Middle frontal gyrus (tissue), 1 donor: Measurements from ENCODE around the gene DRD2.

ENCODE experiments used
- DNase-seq: peaks from one replicate; pipeline ENCODE4 v3.0.0-alpha.2; 2015; ENCODE audit warnings: low spot score; ENCODE audit errors: extremely low spot score

The DRD2 gene

GRCh38 chr11:113400631-113401230, 74.5 kb downstream of the DRD2 start:
- DNase-seq: no peak

DNA sequence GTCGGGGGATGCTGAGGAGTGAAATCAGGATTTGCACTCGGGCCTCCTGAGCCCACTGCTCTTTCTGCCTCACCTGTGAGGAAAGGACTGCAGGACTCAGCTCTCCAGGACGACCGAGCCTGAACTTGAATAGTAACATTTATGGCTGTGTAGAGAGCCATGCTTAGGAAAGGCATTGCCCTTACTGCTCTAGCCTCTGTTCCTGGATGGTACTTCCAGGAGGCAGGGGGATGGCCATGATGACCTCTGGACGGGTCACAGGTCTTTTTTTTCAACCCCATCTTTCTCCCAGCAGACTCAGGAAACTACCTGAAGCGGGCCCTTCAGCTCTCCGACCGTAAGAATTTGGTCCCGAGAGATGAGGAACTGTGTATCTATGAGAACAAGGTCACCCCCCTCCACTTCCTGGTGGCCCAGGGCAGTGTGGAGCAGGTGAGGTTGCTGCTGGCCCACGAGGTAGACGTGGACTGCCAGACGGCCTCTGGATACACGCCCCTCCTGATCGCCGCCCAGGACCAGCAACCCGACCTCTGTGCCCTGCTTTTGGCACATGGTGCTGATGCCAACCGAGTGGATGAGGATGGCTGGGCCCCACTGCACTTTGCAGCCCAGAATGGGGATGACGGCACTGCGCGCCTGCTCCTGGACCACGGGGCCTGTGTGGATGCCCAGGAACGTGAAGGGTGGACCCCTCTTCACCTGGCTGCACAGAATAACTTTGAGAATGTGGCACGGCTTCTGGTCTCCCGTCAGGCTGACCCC, 76.3 kb downstream of the DRD2 start:
- no peak for DNase-seq

DNA sequence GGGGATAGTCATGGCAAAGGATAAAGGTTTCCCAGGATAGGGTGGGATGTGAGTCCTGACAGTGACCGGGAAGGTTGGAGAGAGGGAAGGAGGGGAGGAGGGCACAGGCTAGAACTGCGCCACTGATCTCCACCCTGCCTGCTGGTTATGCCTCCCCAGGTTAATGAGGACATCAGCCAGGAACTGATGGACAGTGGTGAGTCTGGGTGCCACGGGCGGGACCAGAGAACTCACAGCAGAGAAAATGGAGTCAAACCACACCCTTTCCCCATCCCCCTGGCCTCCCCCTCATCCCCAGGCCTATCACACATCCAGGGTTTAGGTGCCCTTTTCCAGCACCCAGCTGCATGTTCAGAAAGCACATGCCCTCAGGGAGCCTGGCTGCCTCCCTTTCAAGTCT, 77.4 kb downstream of the DRD2 start:
- DNase-seq: no peak

DNA sequence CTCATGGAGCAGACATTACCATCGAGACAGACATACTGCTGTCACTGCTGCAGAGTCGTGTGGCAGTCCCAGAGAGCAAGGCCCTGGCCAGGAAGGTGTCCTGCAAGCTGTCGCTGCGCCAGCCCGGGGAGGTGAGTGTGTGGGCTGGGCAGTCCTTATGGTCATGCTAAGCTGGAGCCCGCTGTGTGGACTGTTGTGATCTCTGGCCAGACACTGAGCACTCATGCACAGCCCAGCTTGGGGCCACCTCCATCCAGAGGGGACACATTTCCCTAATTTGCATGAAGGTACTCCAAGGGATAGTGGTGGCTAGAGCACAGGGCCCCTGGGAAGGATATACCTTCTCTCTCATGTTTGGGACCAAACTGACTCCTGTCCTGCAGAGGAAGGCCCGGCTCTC, 78.0 kb downstream of the DRD2 start:
- no peak for DNase-seq

- DNase-seq: no peak
These were observed 78.5 kb downstream of the DRD2 start for GRCh38 chr11:113396690-113397089.

DNA sequence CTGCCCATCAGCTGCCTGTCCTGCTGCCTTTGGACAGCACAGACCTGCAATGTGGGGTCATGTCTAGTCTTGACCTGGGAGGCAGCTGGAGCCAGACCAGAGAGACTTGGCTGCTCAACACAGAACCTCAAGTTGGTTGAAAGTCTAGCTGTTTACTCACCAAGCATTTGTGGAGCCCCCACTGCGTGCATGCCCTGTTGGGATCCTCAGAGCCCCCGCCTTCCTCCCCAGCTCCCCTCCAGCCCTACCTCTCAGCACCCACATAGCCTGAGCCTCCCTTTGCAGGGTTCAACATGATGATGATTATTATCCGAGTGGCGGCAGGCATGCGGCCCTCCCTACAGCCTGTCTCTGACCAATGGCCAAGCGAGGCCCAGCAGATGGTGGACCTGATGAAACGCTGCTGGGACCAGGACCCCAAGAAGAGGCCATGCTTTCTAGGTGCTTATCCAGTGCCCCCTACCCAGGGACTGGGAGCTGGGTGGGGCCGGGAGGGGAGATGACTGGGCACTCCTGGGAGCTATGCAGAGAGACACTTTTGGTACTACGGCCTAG, 79.3 kb downstream of the DRD2 start:
- no peak for DNase-seq

DNA sequence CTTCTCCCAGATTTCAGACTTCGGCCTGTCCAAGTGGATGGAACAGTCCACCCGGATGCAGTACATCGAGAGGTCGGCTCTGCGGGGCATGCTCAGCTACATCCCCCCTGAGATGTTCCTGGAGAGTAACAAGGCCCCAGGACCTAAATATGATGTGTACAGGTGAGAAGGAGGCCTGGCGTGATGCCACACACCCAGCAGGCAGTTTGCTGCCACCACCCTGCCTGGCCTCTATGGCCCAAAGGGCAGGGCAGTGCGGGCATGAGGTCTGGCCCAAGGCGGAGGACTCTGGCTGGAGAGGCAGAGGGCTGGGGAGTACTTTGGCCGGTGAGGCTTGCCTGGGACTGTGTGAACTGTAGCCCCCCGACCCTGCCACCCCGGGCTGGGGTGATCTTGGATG, 80.3 kb downstream of the DRD2 start:
- no peak for DNase-seq

DNA sequence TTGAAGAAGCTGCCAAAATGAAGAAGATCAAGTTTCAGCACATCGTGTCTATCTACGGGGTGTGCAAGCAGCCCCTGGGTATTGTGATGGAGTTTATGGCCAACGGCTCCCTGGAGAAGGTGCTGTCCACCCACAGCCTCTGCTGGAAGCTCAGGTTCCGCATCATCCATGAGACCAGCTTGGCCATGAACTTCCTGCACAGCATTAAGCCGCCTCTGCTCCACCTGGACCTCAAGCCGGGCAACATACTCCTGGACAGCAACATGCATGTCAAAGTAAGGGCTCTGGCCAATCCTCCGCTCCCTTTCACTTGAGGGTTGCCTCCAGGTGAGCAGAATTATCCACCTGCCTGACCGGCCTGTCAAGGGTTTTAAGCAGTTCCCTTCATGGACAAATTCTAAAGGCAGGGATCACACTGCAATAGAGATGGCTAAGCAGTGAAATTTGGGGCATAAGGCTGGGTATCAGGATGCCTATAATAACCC, 81.7 kb downstream of the DRD2 start:
- DNase-seq: no peak

DNA sequence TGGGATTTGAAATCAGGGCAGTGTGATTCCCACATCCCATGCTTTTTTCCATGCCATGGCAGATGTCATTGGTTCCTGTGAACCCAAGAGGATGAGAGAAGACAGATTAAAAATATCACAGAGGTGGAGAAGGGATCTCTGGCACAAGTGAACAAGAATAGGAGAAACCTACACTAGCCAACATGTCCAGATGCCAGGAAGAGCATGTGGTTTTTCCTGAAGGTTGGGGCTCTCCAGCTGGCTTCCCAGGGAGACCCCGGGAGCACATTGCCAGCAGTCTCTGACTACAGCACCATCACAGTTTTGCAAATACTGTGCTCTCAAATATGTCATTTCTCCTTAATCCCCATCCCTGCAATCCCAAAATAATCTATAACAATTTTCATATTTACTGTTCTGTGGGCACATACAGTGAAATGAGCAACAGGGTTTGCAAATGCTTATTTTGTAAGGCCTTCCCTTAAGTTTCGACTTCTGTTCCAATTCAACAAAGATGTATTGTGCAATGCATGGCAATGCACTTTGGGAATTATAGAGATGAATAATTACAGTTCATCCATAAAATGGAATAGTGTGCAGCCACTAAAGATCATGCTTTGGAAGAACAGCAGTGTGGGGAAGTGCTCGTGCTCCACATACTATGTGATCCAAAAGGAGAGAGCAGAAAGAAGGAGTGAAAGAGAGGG, 82.8 kb downstream of the DRD2 start:
- DNase-seq: no peak

GRCh38 chr11:113389272-113389671, 85.9 kb downstream of the DRD2 start:
- DNase-seq: no peak

DNA sequence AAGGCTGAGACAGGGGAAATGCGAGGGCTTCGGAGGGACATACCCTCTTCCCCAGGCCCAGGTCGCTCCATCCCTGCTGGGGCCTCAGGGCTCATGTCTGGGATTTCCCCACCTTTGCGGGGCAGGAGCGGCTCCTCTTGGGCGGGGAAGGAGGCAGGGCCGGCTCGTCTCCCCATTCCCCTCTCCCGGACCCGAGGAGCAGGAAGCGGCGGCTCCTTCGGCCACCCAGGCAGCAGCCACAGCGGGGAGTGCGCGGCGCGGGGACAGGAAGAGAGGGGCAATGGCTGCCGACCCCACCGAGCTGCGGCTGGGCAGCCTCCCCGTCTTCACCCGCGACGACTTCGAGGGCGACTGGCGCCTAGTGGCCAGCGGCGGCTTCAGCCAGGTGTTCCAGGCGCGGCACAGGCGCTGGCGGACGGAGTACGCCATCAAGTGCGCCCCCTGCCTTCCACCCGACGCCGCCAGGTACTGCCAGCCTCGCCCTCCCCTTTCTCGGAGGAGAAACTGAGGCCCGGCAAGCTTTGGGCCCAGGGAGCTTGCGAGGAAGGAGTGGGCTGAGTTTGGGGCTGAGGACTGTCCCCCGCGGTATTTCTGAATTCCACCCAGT, 87.5 kb downstream of the DRD2 start, which contains the start of gene ANKK1:
TSS of gene ANKK1 (plus strand) at position 175 of the 607 bp plus-strand sequence. CDS start at position 281, 106 bp downstream.
- DNase-seq: no peak

GRCh38 chr11:113386866-113387265, 88.3 kb downstream of the DRD2 start:
- DNase-seq: no peak

- DNase-seq: no peak
These were observed 89.4 kb downstream of the DRD2 start for GRCh38 chr11:113385749-113386148.

GRCh38 chr11:113384551-113384950, 90.6 kb downstream of the DRD2 start:
- DNase-seq: no peak

DNA sequence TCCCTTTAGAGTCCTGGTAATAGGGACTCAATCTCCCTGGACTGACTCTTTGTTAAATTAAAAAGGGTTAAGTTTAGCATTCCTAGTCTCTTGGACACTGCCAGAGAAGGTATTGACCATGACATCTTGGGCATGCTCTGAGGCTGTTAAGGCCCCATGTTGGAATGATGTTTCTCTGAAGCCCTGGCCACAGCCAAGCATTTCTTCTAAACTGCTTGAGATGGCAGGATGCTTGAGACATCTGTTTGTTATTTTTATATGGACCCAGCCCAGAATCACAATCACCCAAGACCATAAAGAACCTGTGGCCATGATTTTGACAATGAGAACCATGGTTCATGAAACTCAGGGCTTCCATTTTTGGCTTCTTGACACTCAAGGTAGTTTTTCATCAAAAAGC, 93.1 kb downstream of the DRD2 start:
- no peak for DNase-seq

DNA sequence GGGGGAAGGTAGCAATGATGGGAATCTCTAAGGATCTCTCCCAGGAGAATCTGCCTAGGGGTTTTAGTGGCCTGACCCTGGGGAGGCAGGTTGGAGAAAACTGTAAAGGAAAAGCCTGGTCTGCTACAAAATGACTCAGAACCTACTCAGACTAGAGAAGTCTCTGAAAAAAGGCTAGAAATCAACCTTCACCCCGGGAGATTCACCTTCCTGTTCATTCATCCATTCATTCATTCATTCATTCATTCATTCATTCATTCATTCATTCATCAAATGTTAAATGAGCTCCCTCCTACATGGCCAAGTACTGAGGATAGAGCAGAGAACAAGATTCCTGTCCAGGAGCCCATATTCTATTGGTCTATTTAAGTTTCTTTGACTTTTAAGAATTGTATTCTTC, 96.5 kb downstream of the DRD2 start:
- DNase-seq: no peak

- DNase-seq: peak; percentile 27
These were observed 97.4 kb downstream of the DRD2 start for GRCh38 chr11:113377681-113378412.

DNA sequence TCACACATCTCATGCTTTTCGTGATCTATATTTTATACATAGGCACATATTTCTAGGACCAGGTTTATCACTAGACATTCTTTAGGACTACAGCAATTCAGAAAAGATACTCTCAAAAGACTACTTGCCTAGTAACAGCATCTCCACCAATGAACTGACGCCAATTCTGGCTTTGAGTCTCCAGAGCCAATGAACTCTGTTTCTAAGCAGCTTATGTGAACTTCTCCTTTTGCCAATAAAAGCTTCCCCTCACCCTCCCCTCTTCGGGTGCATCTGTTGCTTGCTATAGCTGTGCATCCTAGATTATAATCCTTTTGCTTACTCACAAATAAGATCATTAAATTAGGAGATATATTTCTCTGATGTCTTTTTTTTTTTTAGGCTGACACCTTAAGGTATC, 99.0 kb downstream of the DRD2 start:
- peak; percentile 28 for DNase-seq

GRCh38 chr11:113375402-113375801, 99.8 kb downstream of the DRD2 start:
- no peak for DNase-seq

GRCh38 chr11:113373981-113374560, 101.1 kb downstream of the DRD2 start:
- no peak for DNase-seq

- no peak for DNase-seq
These were observed 101.9 kb downstream of the DRD2 start for GRCh38 chr11:113373306-113373705.
